HG03565 (cell line): Measurements from ENCODE around the gene DCAF10.
"Not testable (repeated sequence)": the region's sequence is repeated elsewhere in the genome, so short reads cannot be mapped to it uniquely, and the experiment has no call there.

Source experiments
- ATAC-seq: cut with Tn5 transposase; IDR thresholded peaks from one replicate; pipeline ENCODE4 v1.9.1; 2021; ENCODE audit warnings: mild to moderate bottlenecking, moderate library complexity; ENCODE audit not compliant: unreplicated experiment

The DCAF10 gene

GRCh38 chr9:37800631-37801286 is at the start of gene DCAF10:
Gene DCAF10 (plus strand): TSS chr9:37800797. CDS start chr9:37800867, 70 bp downstream.
- ATAC-seq: peak; percentile 55

- ATAC-seq: no peak
Measured at GRCh38 chr9:37751186-37751585, 49.4 kb upstream of the DCAF10 start.

GRCh38 chr9:37751704-37752103 is 48.9 kb upstream of the DCAF10 start:
- ATAC-seq: not testable (repeated sequence)

GRCh38 chr9:37752112-37752511 is 48.5 kb upstream of the DCAF10 start:
- ATAC-seq: not testable (repeated sequence)

GRCh38 chr9:37752642-37753488 is 47.7 kb upstream of the DCAF10 start:
- no peak for ATAC-seq

GRCh38 chr9:37753489-37754190 is 47.0 kb upstream of the DCAF10 start, which contains the start of gene TRMT10B:
Gene TRMT10B (plus strand): TSS chr9:37753805. CDS start chr9:37761932, 8,127 bp downstream.
- peak; percentile 71 for ATAC-seq

- no peak for ATAC-seq
Measured at GRCh38 chr9:37758747-37759146, 41.9 kb upstream of the DCAF10 start.

GRCh38 chr9:37760416-37761161 is 40.0 kb upstream of the DCAF10 start:
- no peak for ATAC-seq

- no peak for ATAC-seq
Measured at GRCh38 chr9:37761511-37761910, 39.1 kb upstream of the DCAF10 start.

GRCh38 chr9:37765263-37765662 is 35.3 kb upstream of the DCAF10 start:
- ATAC-seq: not testable (repeated sequence)

- ATAC-seq: no peak
Measured at GRCh38 chr9:37769306-37769705, 31.3 kb upstream of the DCAF10 start.

- ATAC-seq: no peak
Measured at GRCh38 chr9:37769995-37770394, 30.6 kb upstream of the DCAF10 start.

GRCh38 chr9:37775216-37775919 is 25.2 kb upstream of the DCAF10 start:
- no peak for ATAC-seq

GRCh38 chr9:37776328-37776727 is 24.3 kb upstream of the DCAF10 start:
- ATAC-seq: no peak

GRCh38 chr9:37778534-37778933 is 22.1 kb upstream of the DCAF10 start:
- no peak for ATAC-seq

GRCh38 chr9:37784291-37784615 is 16.3 kb upstream of the DCAF10 start:
- no peak for ATAC-seq

- ATAC-seq: peak; percentile 86
Measured at GRCh38 chr9:37784616-37785483, 15.7 kb upstream of the DCAF10 start, which contains the start of gene EXOSC3. Gene EXOSC3 (minus strand): TSS chr9:37785064. CDS start chr9:37785044, 20 bp downstream.

- no peak for ATAC-seq
Measured at GRCh38 chr9:37787059-37787458, 13.5 kb upstream of the DCAF10 start.

- no peak for ATAC-seq
Measured at GRCh38 chr9:37788332-37788731, 12.3 kb upstream of the DCAF10 start.
